ENCODE measurements around the gene PTH1R.

The PTH1R gene

GRCh38 chr3:46856576-46857471 lies 20.7 kb upstream of the PTH1R start:
- Mint-ChIP-seq H3K27me3 (no peaks in the 10 kb centered on the region), H3K27ac (no peak overlapping the region), H3K36me3 (no peaks in the 10 kb centered on the region), H3K4me3 (no peak overlapping the region), H3K9me3 (ENCODE audit: low read depth) (no peaks in the 10 kb centered on the region), H3K4me1 (ENCODE audit: low read depth) (no peaks in the 10 kb centered on the region)

- Mint-ChIP-seq H3K4me3 (no peak overlapping the region), H3K4me1 (ENCODE audit: low read depth) (no peaks in the 10 kb centered on the region), H3K9me3 (ENCODE audit: low read depth) (no peaks in the 10 kb centered on the region), H3K27me3 (no peaks in the 10 kb centered on the region), H3K36me3 (no peaks in the 10 kb centered on the region), H3K27ac (no peak overlapping the region)
These were observed 19.8 kb upstream of the PTH1R start for GRCh38 chr3:46857485-46858341.

- Mint-ChIP-seq H3K4me1 (ENCODE audit: low read depth) (no peaks in the 10 kb centered on the region), H3K4me3 (no peak overlapping the region), H3K36me3 (no peaks in the 10 kb centered on the region), H3K27me3 (no peaks in the 10 kb centered on the region), H3K9me3 (ENCODE audit: low read depth) (no peaks in the 10 kb centered on the region), H3K27ac (no peak overlapping the region)
These were observed 19.1 kb upstream of the PTH1R start for GRCh38 chr3:46858456-46858855.

GRCh38 chr3:46859001-46859710 lies 18.4 kb upstream of the PTH1R start:
- H3K27ac Mint-ChIP-seq, result no peak overlapping the region

GRCh38 chr3:46860017-46860809 lies 17.3 kb upstream of the PTH1R start:
- Mint-ChIP-seq H3K36me3 (no peaks in the 10 kb centered on the region), H3K27me3 (no peaks in the 10 kb centered on the region), H3K4me1 (ENCODE audit: low read depth) (no peaks in the 10 kb centered on the region)

More at GRCh38 chr3:46859001-46859710, 18.4 kb upstream of the PTH1R start:
- Mint-ChIP-seq H3K27me3 (no peaks in the 10 kb centered on the region), H3K4me3 (no peak overlapping the region), H3K36me3 (no peaks in the 10 kb centered on the region), H3K9me3 (ENCODE audit: low read depth) (no peaks in the 10 kb centered on the region), H3K4me1 (ENCODE audit: low read depth) (no peaks in the 10 kb centered on the region)

GRCh38 chr3:46860810-46861604 lies 16.5 kb upstream of the PTH1R start:
- Mint-ChIP-seq H3K36me3 (no peaks in the 10 kb centered on the region), H3K4me3 (no peak overlapping the region), H3K27ac (no peak overlapping the region), H3K27me3 (no peaks in the 10 kb centered on the region), H3K4me1 (ENCODE audit: low read depth) (no peaks in the 10 kb centered on the region), H3K9me3 (ENCODE audit: low read depth) (no peaks in the 10 kb centered on the region)

More at GRCh38 chr3:46860017-46860809, 17.3 kb upstream of the PTH1R start:
- H3K4me3 Mint-ChIP-seq, result no peak overlapping the region
- no peaks in the 10 kb centered on the region for H3K9me3 Mint-ChIP-seq (ENCODE audit: low read depth)
- no peak overlapping the region for H3K27ac Mint-ChIP-seq

- no peaks in the 10 kb centered on the region for H3K36me3 Mint-ChIP-seq
- H3K9me3 Mint-ChIP-seq (ENCODE audit: low read depth), result no peaks in the 10 kb centered on the region
- H3K4me3 Mint-ChIP-seq, result no peak overlapping the region
- H3K4me1 Mint-ChIP-seq (ENCODE audit: low read depth), result no peaks in the 10 kb centered on the region
- no peak overlapping the region for H3K27ac Mint-ChIP-seq
- no peaks in the 10 kb centered on the region for H3K27me3 Mint-ChIP-seq
These were observed 15.7 kb upstream of the PTH1R start for GRCh38 chr3:46861605-46862368.

GRCh38 chr3:46862369-46863025 lies 15.0 kb upstream of the PTH1R start:
- no peak overlapping the region for H3K4me3 Mint-ChIP-seq
- H3K9me3 Mint-ChIP-seq (ENCODE audit: low read depth), result no peaks in the 10 kb centered on the region
- H3K4me1 Mint-ChIP-seq (ENCODE audit: low read depth), result no peaks in the 10 kb centered on the region
- H3K27ac Mint-ChIP-seq, result no peak overlapping the region
- no peaks in the 10 kb centered on the region for H3K27me3 Mint-ChIP-seq
- no peaks in the 10 kb centered on the region for H3K36me3 Mint-ChIP-seq

- no peak within 1 kb of the TSS for H3K27ac Mint-ChIP-seq
These were observed 14.2 kb upstream of the PTH1R start, which contains the start of gene MYL3 for GRCh38 chr3:46863261-46863782. Gene MYL3, minus strand, starts transcription at chr3:46863444. Its CDS starts 54 bp downstream, at chr3:46863390.

GRCh38 chr3:46864061-46864881 lies 13.2 kb upstream of the PTH1R start:
- no peak overlapping the region for H3K27ac Mint-ChIP-seq
- no peaks in the 10 kb centered on the region for H3K27me3 Mint-ChIP-seq
- H3K9me3 Mint-ChIP-seq (ENCODE audit: low read depth), result no peaks in the 10 kb centered on the region
- no peak overlapping the region for H3K4me3 Mint-ChIP-seq
- H3K4me1 Mint-ChIP-seq (ENCODE audit: low read depth), result no peaks in the 10 kb centered on the region
- no peaks in the 10 kb centered on the region for H3K36me3 Mint-ChIP-seq

More at GRCh38 chr3:46863261-46863782, 14.2 kb upstream of the PTH1R start, which contains the start of gene MYL3:
- H3K4me1 Mint-ChIP-seq (ENCODE audit: low read depth), result no peaks in the 10 kb centered on the region
- H3K4me3 Mint-ChIP-seq, result no peak within 1 kb of the TSS
- H3K36me3 Mint-ChIP-seq, result no peaks in the 10 kb centered on the region
- H3K9me3 Mint-ChIP-seq (ENCODE audit: low read depth), result no peaks in the 10 kb centered on the region
- no peaks in the 10 kb centered on the region for H3K27me3 Mint-ChIP-seq

GRCh38 chr3:46865031-46865507 lies 12.5 kb upstream of the PTH1R start:
- H3K9me3 Mint-ChIP-seq (ENCODE audit: low read depth), result no peaks in the 10 kb centered on the region
- H3K36me3 Mint-ChIP-seq, result no peaks in the 10 kb centered on the region
- no peak overlapping the region for H3K27ac Mint-ChIP-seq
- H3K27me3 Mint-ChIP-seq, result no peaks in the 10 kb centered on the region
- no peaks in the 10 kb centered on the region for H3K4me1 Mint-ChIP-seq (ENCODE audit: low read depth)
- H3K4me3 Mint-ChIP-seq, result no peak overlapping the region

- Mint-ChIP-seq H3K4me3 (no peak overlapping the region), H3K27me3 (no peaks in the 10 kb centered on the region), H3K9me3 (ENCODE audit: low read depth) (no peaks in the 10 kb centered on the region), H3K27ac (no peak overlapping the region), H3K36me3 (no peaks in the 10 kb centered on the region), H3K4me1 (ENCODE audit: low read depth) (no peaks in the 10 kb centered on the region)
These were observed 12.0 kb upstream of the PTH1R start for GRCh38 chr3:46865546-46865945.

Data from activated naive CD8-positive, alpha-beta T cell (primary cell).